ENCODE data around the gene SPCS1.
A peak's percentile ranks its signal among the peaks of the same experiment; 100 is the strongest.

The SPCS1 gene

DNA sequence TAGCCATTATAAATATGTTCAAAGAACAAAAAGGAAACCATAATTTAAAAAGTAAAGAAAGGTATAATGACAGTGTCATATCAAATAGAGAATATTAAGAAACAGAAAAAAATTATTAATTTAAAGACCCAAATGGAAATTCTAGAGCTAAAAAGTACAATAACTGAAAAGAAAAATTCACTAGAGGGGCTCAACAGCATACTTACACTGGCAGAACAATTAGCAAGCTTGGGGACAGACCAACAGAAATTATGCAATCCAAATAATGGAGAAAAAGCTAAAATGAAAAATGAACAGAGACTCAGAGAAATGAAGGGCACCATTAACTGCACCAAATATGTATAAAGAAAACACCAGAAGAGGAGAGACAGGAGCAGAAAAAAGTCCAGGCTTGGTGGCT, 13.7 kb downstream of the SPCS1 start:
- no peak overlapping the region for H2BK15ac ChIP-seq (replicated peaks; ENCODE audit: low read depth)
- no peaks in the 10 kb centered on the region for H3K79me2 ChIP-seq (ENCODE audit: control insufficient read depth, insufficient read depth, low read length)
- H3K4me1 ChIP-seq (ENCODE audit: control insufficient read depth, low read depth, low read length) = no peaks in the 10 kb centered on the region

GRCh38 chr3:52721002-52721729, 15.3 kb downstream of the SPCS1 start:
- WGBS (ENCODE audit: extremely low coverage, insufficient coverage, low lambda C conversion rate) = no CpG with 5 or more reads among the region's 6 CpGs
- Histone ChIP-seq H2BK120ac (ENCODE audit: low read depth, low read length) (no peak overlapping the region), H3K36me3 (ENCODE audit: control insufficient read depth, insufficient read depth, low read length) (no peaks in the 10 kb centered on the region), H4K5ac (ENCODE audit: low read length) (no peak overlapping the region), H2BK15ac (replicated peaks; ENCODE audit: low read depth) (no peak overlapping the region), H3K56ac (ENCODE audit: low read length) (no peak overlapping the region), H3K27me3 (ENCODE audit: insufficient read depth, low read length, poor library complexity) (no peaks in the 10 kb centered on the region), H3K18ac (ENCODE audit: low read length) (no peak overlapping the region), H3K23ac (ENCODE audit: low read length) (no peak overlapping the region), H3K79me1 (ENCODE audit: low read length) (no peaks in the 10 kb centered on the region), H3K4ac (ENCODE audit: low read depth, low read length) (no peak overlapping the region), H3K79me2 (ENCODE audit: control insufficient read depth, insufficient read depth, low read length) (no peaks in the 10 kb centered on the region), H2AK5ac (ENCODE audit: low read length) (no peak overlapping the region), H3K4me3 (ENCODE audit: low read length) (no peak overlapping the region), H2BK5ac (ENCODE audit: low read length) (no peak overlapping the region), H3K27ac (ENCODE audit: low read depth, low read length) (no peak overlapping the region), H3K4me2 (ENCODE audit: low read length) (no peak overlapping the region), H3K4me1 (ENCODE audit: control insufficient read depth, low read depth, low read length) (no peaks in the 10 kb centered on the region), H4K8ac (ENCODE audit: low read depth, low read length) (no peak overlapping the region), H3K9ac (ENCODE audit: low read length) (no peak overlapping the region)
- no peak for DNase-seq

More for the DNA sequence above, 13.7 kb downstream of the SPCS1 start:
- Histone ChIP-seq H3K27me3 (ENCODE audit: insufficient read depth, low read length, poor library complexity) (no peaks in the 10 kb centered on the region), H3K23ac (ENCODE audit: low read length) (no peak overlapping the region), H3K4ac (ENCODE audit: low read depth, low read length) (no peak overlapping the region), H3K4me2 (ENCODE audit: low read length) (no peak overlapping the region), H3K36me3 (ENCODE audit: control insufficient read depth, insufficient read depth, low read length) (no peaks in the 10 kb centered on the region), H4K5ac (ENCODE audit: low read length) (no peak overlapping the region), H4K8ac (ENCODE audit: low read depth, low read length) (no peak overlapping the region), H3K4me3 (ENCODE audit: low read length) (no peak overlapping the region), H3K56ac (ENCODE audit: low read length) (no peak overlapping the region), H3K79me1 (ENCODE audit: low read length) (no peaks in the 10 kb centered on the region), H2BK120ac (ENCODE audit: low read depth, low read length) (no peak overlapping the region), H3K27ac (ENCODE audit: low read depth, low read length) (no peak overlapping the region), H3K9ac (ENCODE audit: low read length) (no peak overlapping the region), H3K18ac (ENCODE audit: low read length) (no peak overlapping the region), H2BK5ac (ENCODE audit: low read length) (no peak overlapping the region), H2AK5ac (ENCODE audit: low read length) (no peak overlapping the region)
- DNase-seq = no peak

- no peaks in the 10 kb centered on the region for H3K79me1 ChIP-seq (ENCODE audit: low read length)
- H4K8ac ChIP-seq (ENCODE audit: low read depth, low read length) = no peak overlapping the region
- no peak for DNase-seq
- no peaks in the 10 kb centered on the region for H3K79me2 ChIP-seq (ENCODE audit: control insufficient read depth, insufficient read depth, low read length)
- no peak overlapping the region for H3K27ac ChIP-seq (ENCODE audit: low read depth, low read length)
- no peak overlapping the region for H2BK15ac ChIP-seq (replicated peaks; ENCODE audit: low read depth)
- WGBS (ENCODE audit: extremely low coverage, insufficient coverage, low lambda C conversion rate) = no CpG with 5 or more reads among the region's 1 CpG
- no peak overlapping the region for H2BK5ac ChIP-seq (ENCODE audit: low read length)
- H3K9ac ChIP-seq (ENCODE audit: low read length) = no peak overlapping the region
- H3K4ac ChIP-seq (ENCODE audit: low read depth, low read length) = no peak overlapping the region
- H3K18ac ChIP-seq (ENCODE audit: low read length) = no peak overlapping the region
- no peaks in the 10 kb centered on the region for H3K27me3 ChIP-seq (ENCODE audit: insufficient read depth, low read length, poor library complexity)
- no peak overlapping the region for H4K5ac ChIP-seq (ENCODE audit: low read length)
- no peaks in the 10 kb centered on the region for H3K4me1 ChIP-seq (ENCODE audit: control insufficient read depth, low read depth, low read length)
- no peak overlapping the region for H3K4me3 ChIP-seq (ENCODE audit: low read length)
- H3K36me3 ChIP-seq (ENCODE audit: control insufficient read depth, insufficient read depth, low read length) = no peaks in the 10 kb centered on the region
- no peak overlapping the region for H2BK120ac ChIP-seq (ENCODE audit: low read depth, low read length)
- H3K56ac ChIP-seq (ENCODE audit: low read length) = no peak overlapping the region
- H2AK5ac ChIP-seq (ENCODE audit: low read length) = no peak overlapping the region
- no peak overlapping the region for H3K4me2 ChIP-seq (ENCODE audit: low read length)
- H3K23ac ChIP-seq (ENCODE audit: low read length) = no peak overlapping the region
Observed at GRCh38 chr3:52721730-52722008, 15.8 kb downstream of the SPCS1 start.

DNA sequence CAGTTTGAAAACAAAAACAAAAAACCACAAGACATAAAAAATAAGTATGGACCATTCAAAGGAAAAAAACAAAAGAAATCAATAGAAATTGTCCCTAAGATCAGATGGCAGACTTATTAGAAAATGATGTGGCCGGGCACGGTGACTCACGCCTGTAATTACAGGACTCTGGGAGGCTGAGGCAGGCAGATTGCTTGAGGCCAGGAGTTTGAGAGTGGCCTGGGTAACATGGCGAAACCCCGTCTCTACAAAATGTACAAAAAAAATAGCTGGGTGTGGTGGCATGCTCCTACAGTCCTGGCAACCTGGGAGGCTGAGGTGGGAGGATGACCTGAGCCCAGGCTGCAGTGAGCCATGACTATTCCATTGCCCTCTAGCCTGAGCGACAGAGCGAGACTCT, 16.6 kb downstream of the SPCS1 start:
- Histone ChIP-seq H3K36me3 (ENCODE audit: control insufficient read depth, insufficient read depth, low read length) (no peaks in the 10 kb centered on the region), H2BK120ac (ENCODE audit: low read depth, low read length) (no peak overlapping the region), H3K4me1 (ENCODE audit: control insufficient read depth, low read depth, low read length) (no peaks in the 10 kb centered on the region), H2AK5ac (ENCODE audit: low read length) (no peak overlapping the region), H3K56ac (ENCODE audit: low read length) (no peak overlapping the region), H2BK5ac (ENCODE audit: low read length) (no peak overlapping the region), H3K9ac (ENCODE audit: low read length) (no peak overlapping the region), H3K27me3 (ENCODE audit: insufficient read depth, low read length, poor library complexity) (no peaks in the 10 kb centered on the region), H2BK15ac (replicated peaks; ENCODE audit: low read depth) (no peak overlapping the region), H4K5ac (ENCODE audit: low read length) (no peak overlapping the region), H3K79me2 (ENCODE audit: control insufficient read depth, insufficient read depth, low read length) (no peaks in the 10 kb centered on the region), H3K27ac (ENCODE audit: low read depth, low read length) (no peak overlapping the region), H3K4ac (ENCODE audit: low read depth, low read length) (no peak overlapping the region), H3K23ac (ENCODE audit: low read length) (no peak overlapping the region), H3K79me1 (ENCODE audit: low read length) (no peaks in the 10 kb centered on the region), H3K4me2 (ENCODE audit: low read length) (no peak overlapping the region), H3K18ac (ENCODE audit: low read length) (no peak overlapping the region), H3K4me3 (ENCODE audit: low read length) (no peak overlapping the region), H4K8ac (ENCODE audit: low read depth, low read length) (no peak overlapping the region)
- no peak for DNase-seq
- no CpG with 5 or more reads among the region's 7 CpGs for WGBS (ENCODE audit: extremely low coverage, insufficient coverage, low lambda C conversion rate)

DNA sequence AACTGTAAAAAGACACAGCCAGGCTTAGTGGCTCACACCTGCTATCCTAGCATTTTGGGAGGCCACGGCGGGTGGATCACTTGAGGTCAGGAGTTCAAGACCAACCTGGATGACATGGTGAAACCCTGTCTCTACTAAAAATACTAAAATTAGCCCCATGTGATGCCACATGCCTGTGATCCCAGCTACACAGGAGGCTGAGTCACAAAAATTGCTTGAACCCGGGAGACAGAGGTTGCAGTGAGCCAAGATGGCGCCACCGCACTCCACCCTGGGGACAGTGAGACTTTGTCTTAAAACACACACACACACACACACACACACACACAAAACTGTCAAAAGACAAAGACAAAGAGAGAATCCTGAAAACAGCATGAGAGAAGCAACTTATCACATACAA, 18.0 kb downstream of the SPCS1 start:
- WGBS (ENCODE audit: extremely low coverage, insufficient coverage, low lambda C conversion rate) = no CpG with 5 or more reads among the region's 5 CpGs
- no peak overlapping the region for H2AK5ac ChIP-seq (ENCODE audit: low read length)
- H3K18ac ChIP-seq (ENCODE audit: low read length) = no peak overlapping the region
- no peak overlapping the region for H3K9ac ChIP-seq (ENCODE audit: low read length)
- H2BK15ac ChIP-seq (replicated peaks; ENCODE audit: low read depth) = no peak overlapping the region
- no peak overlapping the region for H2BK120ac ChIP-seq (ENCODE audit: low read depth, low read length)
- no peak overlapping the region for H2BK5ac ChIP-seq (ENCODE audit: low read length)
- H4K8ac ChIP-seq (ENCODE audit: low read depth, low read length) = no peak overlapping the region
- H3K4me1 ChIP-seq (ENCODE audit: control insufficient read depth, low read depth, low read length) = no peaks in the 10 kb centered on the region
- H3K23ac ChIP-seq (ENCODE audit: low read length) = no peak overlapping the region
- no peak overlapping the region for H3K4me2 ChIP-seq (ENCODE audit: low read length)
- no peak overlapping the region for H3K27ac ChIP-seq (ENCODE audit: low read depth, low read length)
- H3K36me3 ChIP-seq (ENCODE audit: control insufficient read depth, insufficient read depth, low read length) = no peaks in the 10 kb centered on the region
- H3K79me2 ChIP-seq (ENCODE audit: control insufficient read depth, insufficient read depth, low read length) = no peaks in the 10 kb centered on the region
- no peak overlapping the region for H4K5ac ChIP-seq (ENCODE audit: low read length)
- H3K56ac ChIP-seq (ENCODE audit: low read length) = no peak overlapping the region
- peak; percentile 4 for DNase-seq
- no peaks in the 10 kb centered on the region for H3K27me3 ChIP-seq (ENCODE audit: insufficient read depth, low read length, poor library complexity)
- H3K4me3 ChIP-seq (ENCODE audit: low read length) = no peak overlapping the region
- H3K4ac ChIP-seq (ENCODE audit: low read depth, low read length) = no peak overlapping the region
- H3K79me1 ChIP-seq (ENCODE audit: low read length) = no peaks in the 10 kb centered on the region

DNA sequence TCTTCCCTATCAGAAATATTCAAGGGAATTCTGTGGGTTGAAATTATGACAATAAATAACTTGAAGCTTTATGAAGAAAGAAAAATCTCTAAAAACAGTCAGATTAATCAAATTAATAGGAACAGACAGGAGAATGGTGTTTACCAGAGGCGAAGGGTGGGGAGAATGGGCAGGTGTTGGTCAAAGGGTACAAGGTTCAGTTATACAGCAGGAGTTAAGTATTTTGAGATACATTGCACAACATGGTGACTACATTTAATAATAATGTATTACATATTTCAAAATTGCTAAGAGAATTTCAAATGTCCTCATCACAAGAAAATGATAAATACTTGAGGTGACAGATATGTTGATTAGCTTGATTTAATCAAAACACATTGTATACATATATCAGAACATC, 18.6 kb downstream of the SPCS1 start:
- Histone ChIP-seq H3K23ac (ENCODE audit: low read length) (no peak overlapping the region), H2BK5ac (ENCODE audit: low read length) (no peak overlapping the region), H3K56ac (ENCODE audit: low read length) (no peak overlapping the region), H3K27ac (ENCODE audit: low read depth, low read length) (no peak overlapping the region), H3K4me3 (ENCODE audit: low read length) (no peak overlapping the region), H3K27me3 (ENCODE audit: insufficient read depth, low read length, poor library complexity) (no peaks in the 10 kb centered on the region), H3K79me2 (ENCODE audit: control insufficient read depth, insufficient read depth, low read length) (no peaks in the 10 kb centered on the region), H3K18ac (ENCODE audit: low read length) (no peak overlapping the region), H3K79me1 (ENCODE audit: low read length) (no peaks in the 10 kb centered on the region), H4K8ac (ENCODE audit: low read depth, low read length) (no peak overlapping the region), H3K4ac (ENCODE audit: low read depth, low read length) (no peak overlapping the region), H2AK5ac (ENCODE audit: low read length) (no peak overlapping the region), H4K5ac (ENCODE audit: low read length) (no peak overlapping the region), H3K9ac (ENCODE audit: low read length) (no peak overlapping the region), H2BK120ac (ENCODE audit: low read depth, low read length) (no peak overlapping the region), H3K4me2 (ENCODE audit: low read length) (no peak overlapping the region), H3K4me1 (ENCODE audit: control insufficient read depth, low read depth, low read length) (no peaks in the 10 kb centered on the region), H3K36me3 (ENCODE audit: control insufficient read depth, insufficient read depth, low read length) (no peaks in the 10 kb centered on the region), H2BK15ac (replicated peaks; ENCODE audit: low read depth) (no peak overlapping the region)
- no CpG with 5 or more reads among the region's 1 CpG for WGBS (ENCODE audit: extremely low coverage, insufficient coverage, low lambda C conversion rate)
- no peak for DNase-seq
